HG03135 (cell line): ENCODE measurements around the gene PARP16.

ENCODE experiments used
- ATAC-seq: cut with Tn5 transposase; IDR thresholded peaks from one replicate; pipeline ENCODE4 v1.9.1; 2021; ENCODE audit warnings: mild to moderate bottlenecking, moderate library complexity; ENCODE audit not compliant: unreplicated experiment

The PARP16 gene

DNA sequence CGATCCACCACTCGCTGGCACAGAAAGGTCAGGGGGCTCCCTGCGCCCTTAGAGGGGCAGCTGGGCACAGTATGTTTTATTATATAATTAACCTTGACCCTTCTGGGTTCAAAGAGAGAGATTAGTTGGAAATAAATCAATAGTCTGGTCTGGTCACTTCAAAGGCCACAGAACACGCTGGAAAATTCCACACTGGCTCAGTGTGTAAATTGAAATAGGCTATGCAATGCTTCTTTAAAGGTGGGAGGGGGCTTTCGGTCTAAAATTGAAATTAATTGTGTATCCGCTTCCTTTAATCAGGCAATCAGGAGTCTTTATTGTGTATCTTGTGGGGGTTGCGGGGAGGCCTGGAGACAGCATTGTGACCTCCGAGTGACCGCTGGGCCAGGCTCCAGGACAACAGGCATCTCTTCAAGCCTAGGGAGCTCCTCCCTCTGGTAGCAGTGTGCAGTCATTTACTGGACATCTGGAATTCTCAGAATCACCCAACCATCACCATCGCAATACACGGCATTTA, 25.8 kb upstream of the PARP16 start:
- no peak for ATAC-seq

- ATAC-seq: no peak
Observed at GRCh38 chr15:65311760-65312159, 25.1 kb upstream of the PARP16 start.

- no peak for ATAC-seq
Observed at GRCh38 chr15:65310431-65311137, 23.9 kb upstream of the PARP16 start.

DNA sequence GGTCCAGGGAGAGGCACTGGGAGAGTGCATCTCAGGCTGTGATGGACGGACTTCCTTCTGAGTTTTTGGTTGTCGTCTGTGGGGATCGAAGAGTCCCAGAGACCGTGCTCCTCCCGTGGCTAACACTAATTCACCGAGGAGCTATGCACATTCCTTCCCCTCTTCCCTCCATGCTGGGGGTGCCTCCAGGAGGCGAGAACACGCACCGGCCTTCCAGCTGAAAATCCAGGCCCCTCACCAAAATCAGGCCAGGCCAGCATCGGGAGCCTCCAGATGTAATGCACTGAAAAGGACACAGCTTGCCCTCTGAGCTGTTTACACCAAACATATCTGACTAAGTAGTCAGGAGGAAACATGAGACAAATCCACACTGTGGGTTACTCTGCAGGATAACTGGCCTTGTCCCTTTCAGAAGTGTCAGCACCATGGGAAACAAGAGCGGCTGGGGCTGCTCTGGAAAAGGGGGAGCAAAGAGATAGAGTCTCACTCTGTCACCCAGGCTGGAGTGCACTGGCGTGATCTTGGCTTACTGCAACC, 23.3 kb upstream of the PARP16 start:
- no peak for ATAC-seq

GRCh38 chr15:65307978-65308377, 21.3 kb upstream of the PARP16 start:
- ATAC-seq: no peak

- ATAC-seq: no peak
Observed at GRCh38 chr15:65306551-65306950, 19.9 kb upstream of the PARP16 start.

DNA sequence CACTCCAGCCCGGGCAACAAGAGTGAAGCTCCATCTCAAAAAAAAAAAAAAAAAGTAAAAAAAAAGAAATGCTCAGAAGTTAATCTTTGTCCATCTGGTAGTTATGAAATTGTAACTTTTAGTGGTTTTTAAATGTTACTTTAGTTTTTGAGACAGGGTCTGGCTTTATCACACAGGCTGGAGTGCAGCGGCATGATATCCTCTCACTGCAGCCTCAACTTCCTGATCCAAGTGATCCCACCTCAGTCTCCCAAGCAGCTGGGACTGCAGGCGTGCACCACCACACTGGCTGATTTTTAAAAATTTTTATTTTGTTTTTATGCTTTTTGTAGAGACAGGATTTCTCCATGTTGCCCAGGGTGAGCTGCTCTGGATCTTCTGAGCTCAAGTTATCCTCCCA, 19.1 kb upstream of the PARP16 start:
- no peak for ATAC-seq

DNA sequence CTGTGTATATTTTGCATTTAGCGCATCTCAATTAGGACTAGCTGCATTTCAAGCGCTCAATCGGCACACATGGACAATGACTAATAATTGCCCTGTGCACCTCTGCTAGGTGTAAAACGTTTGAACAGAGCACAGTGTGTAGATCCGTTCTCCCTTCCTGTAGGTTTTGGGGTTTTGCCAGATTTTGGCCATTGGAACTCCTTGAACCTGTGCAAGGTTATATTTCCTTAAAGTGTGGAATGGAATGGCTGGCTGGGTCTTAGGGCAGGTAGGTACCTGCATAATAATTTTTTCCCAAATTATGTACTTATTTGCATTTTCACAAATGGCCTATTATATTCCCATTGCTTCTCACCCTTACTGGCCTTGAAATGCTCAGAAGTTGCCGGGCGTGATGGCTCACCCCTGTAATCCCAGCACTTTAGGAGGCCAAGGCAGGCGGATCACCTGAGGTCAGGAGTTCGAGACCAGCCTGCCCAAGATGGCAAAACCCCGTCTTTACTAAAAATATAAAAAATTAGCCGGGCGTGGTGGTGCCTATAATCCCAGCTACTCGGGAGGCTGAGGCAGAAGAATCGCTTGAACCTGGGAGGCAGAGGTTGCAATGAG, 18.6 kb upstream of the PARP16 start:
- ATAC-seq: no peak

GRCh38 chr15:65304381-65305149, 17.9 kb upstream of the PARP16 start, which contains the start of gene RNU5B-1:
RNU5B-1 (plus strand) TSS chr15:65304677.
- ATAC-seq: peak; percentile 59

GRCh38 chr15:65303687-65304380, 17.2 kb upstream of the PARP16 start:
- no peak for ATAC-seq

GRCh38 chr15:65302061-65302460, 15.4 kb upstream of the PARP16 start:
- no peak for ATAC-seq

DNA sequence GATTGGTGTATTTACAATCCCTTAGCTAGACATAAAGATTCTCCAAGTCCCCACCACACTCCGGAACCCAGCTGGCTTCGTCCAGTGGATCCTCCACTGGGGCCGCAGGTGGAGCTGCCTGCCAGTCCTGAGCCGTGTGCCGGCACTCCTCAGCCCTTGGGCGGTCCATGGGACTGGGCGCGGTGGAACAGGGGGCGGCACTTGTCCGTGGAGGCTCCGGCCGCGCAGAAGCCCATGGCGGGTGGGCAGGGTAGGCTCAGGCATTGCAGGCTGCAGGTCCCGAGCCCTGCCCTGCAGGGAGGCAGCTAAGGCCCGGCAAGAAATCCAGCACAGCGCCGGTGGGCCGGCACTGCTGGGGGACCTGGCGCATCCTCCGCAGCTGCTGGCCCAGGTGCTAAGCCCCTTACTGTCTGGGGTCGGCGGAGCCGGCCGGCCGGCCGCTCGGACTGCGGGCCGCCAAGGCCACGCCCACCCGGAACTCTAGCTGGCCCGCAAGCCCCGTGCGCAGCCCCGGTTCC, 14.3 kb upstream of the PARP16 start:
- ATAC-seq: no peak

- ATAC-seq: no peak
Observed at GRCh38 chr15:65298731-65299130, 12.0 kb upstream of the PARP16 start.

DNA sequence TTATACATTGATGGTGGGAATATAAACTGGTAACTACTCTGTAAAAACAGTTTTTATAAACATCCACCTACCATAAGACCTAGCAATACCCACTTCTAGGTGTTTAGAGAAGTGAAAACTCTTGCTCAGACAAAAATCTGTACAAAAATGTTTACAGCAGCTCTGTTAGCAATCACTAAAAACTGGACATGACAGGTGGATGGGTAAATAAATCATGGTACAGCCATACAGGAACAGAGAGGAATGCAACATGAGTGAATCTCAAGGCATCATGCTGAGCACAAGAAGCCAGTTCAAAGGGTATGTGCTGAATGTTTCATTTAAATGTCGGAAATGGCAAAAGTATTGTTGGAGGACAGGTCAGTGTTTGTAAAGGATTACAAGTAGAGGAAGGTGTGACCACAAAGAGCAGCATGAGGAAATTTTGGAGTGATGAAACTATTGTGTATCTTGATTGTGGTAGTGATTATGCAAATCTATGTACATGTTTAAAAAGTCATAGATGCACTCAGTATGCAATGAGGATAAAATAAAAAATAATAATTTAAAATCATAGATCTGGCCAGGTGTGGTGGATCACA, 6.3 kb upstream of the PARP16 start:
- ATAC-seq: no peak

DNA sequence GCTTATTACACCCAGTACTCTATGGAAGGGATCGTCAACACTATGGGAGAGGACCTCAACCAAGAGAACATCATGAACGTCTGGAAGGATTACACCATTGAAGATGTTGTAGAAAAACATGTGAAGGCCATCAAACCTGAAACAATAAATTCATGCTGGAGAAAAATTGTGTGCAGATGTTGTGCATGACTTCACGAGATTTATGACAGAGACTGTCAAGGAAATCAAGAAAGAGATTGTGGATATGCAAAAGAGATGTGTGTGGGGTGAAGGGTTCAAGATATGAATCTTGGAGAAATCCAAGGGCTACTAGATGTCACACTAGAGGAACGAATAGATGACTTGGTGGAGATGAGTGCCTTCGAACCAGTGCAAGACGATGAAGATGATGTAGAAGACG, 3.5 kb upstream of the PARP16 start:
- ATAC-seq: no peak

- ATAC-seq: no peak
Observed at GRCh38 chr15:65289261-65289854, 2.7 kb upstream of the PARP16 start.

DNA sequence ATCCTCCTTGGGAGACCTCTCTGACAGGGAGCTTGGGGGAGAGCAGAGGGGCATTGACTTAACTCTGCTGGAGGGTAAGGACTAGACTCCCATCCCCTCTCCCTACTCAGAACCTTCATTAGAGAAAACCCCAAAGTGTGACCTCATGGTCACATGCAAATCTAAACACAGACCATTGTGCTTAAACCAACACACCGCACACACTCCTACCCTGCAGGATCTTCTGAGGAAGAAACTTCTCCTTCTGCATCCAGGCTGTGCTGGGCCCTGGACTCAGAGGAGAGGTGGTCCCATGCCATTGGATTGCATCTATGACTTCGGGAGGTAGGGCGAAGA, 805 bp upstream of the PARP16 start:
- no peak for ATAC-seq

DNA sequence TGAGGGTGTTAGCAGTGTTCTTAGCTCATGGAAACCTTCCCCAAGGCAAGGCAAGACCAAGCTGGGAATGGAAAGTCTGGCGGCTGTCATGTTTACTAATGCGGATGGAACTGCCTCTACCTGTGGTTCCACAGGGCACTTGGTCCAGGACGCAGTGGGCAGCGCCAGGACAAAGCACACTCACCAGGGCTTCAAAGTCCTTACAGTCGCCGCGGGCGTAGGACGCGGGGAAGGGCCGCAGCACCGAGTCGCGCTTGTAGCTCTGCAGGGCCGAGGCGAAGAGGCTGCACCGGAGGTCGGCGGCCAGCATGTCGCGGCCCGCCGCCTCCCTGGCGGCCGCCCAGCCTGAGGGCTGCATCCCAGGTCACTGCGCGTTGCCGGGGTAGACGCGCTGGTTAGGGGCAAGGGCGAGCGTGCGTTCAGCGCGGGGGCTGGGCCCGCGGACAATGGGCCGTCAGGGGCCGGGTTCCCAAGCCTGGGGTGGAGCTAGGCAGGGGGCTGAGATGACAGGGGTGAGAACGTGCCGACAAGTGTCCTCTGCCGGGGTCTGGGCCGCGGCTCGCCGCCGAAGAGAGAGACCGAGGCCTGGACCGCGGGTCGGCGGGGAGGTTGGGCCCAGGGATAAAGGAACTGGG, 497 bp downstream of the PARP16 start:
- peak; percentile 22 for ATAC-seq

DNA sequence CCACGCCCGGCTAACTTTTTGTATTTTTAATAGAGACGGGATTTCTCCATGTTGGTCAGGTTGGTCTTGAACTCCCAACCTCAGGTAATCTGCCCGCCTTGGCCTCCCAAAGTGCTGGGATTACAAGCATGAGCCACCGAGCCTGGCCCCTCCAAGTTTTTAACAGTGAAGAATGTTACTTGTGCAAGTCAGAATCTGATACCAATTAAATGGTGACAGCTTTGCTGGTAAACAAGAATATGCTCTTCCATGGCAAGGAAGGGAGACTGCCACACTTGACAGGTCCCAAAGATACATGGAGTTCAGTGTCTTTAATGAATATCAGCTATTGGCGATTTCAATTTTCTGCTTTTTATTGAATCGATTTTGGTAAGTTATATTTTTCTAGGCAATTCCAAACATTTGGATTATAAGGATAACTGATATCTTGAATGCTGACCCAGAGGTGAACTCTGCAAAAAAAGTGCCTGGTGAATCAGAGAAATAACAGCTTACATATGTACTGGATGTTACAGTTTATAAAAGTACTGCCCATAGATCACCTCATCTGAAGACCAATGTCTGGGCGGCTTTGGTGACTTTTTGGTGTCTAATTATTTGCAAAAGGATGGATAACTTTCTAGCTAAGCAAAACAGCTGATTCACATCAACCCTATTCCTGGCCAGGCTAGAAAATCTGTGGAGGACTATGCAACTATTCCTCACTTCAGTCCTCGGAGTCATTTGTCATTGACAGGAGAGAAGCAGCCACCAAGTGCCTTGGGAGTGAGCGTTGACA, 1.2 kb downstream of the PARP16 start:
- no peak for ATAC-seq
